ENCODE data around the gene TMEM30B.

The TMEM30B gene

DNA sequence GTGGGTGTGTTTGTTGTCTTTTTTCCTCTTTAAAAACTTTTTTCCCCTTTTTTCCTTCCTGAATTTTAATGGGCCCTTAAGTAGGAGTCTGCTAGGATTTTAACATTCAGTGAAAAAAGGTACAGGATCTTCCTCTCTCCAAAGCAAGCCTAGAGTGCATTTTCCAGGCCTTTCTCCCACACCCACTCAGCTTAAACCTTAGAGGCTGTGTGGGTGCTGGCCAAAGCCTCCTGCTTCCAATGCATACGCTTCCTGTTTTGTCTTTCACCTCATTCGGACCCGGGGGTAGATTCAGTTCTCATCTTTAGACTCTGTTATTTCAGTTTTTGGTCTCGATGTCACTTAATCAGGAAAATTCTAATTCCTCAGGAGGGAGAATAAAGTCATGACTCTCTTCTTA is 51.2 kb downstream of the TMEM30B start:
- DNase-seq (ENCODE audit: insufficient read length, low spot score) (no peak), FAIRE-seq (no peak)
- TF ChIP-seq TAF1 (IDR thresholded peaks at IDR 0.05; ENCODE audit: low read depth, low read length) = no peak

GRCh38 chr14:61229475-61229888 is 51.7 kb downstream of the TMEM30B start:
- no peak for FAIRE-seq
- no peak for DNase-seq (ENCODE audit: insufficient read length, low spot score)
- TF ChIP-seq POLR2AphosphoS5 (IDR thresholded peaks at IDR 0.05; ENCODE audit: low read depth, low read length) (no peak), POLR2A (IDR thresholded peaks at IDR 0.05; ENCODE audit: low read depth, low read length) (no peak), SPI1 (IDR thresholded peaks at IDR 0.05; ENCODE audit: low read depth, low read length) (no peak), PAX5 (IDR thresholded peaks at IDR 0.05; ENCODE audit: insufficient read depth, low read length, severe bottlenecking) (no peak), POU2F2 (IDR thresholded peaks at IDR 0.05; ENCODE audit: low read depth, low read length) (no peak)

DNA sequence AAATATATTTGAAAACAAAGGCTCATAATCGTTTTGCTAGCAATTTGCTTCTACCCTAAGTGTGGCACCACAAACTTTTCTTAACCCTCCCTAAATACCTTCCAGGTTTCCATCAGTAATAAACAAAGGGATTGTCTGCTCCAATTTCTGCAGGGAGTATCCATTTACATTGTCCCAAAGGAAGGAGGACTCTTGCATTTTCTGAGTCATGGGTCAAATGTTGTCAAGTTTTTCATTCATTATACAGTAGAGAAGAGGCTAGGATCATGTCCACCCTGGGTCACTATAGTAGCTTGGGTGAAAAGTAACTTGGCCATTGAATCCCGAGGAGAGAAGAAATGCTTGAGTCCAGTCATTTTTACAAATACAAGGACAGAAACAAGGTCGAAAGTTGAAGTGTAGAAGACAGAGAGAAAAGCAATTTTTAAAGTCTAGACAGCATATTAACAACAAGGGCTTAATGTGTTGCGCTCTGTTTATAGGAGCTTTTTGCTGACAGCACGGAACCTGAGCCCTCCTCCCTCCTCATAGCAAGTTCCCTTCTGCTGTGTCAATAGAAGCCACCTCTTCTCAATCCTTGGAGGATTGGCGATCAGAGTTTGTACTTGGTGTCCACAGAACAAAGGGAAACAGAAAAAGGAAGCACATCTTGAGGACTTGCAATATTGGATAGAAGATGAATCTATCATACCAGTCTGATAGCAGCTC is 53.1 kb downstream of the TMEM30B start:
- DNase-seq (ENCODE audit: insufficient read length, low spot score) (no peak), FAIRE-seq (no peak)
- TF ChIP-seq SPI1 (IDR thresholded peaks at IDR 0.05; ENCODE audit: low read depth, low read length) (no peak), POLR2AphosphoS5 (IDR thresholded peaks at IDR 0.05; ENCODE audit: low read depth, low read length) (no peak), POLR2A (IDR thresholded peaks at IDR 0.05; ENCODE audit: low read depth, low read length) (no peak), PAX5 (IDR thresholded peaks at IDR 0.05; ENCODE audit: insufficient read depth, low read length, severe bottlenecking) (no peak), POU2F2 (IDR thresholded peaks at IDR 0.05; ENCODE audit: low read depth, low read length) (no peak), TAF1 (IDR thresholded peaks at IDR 0.05; ENCODE audit: low read depth, low read length) (no peak)

All from GM12891 (cell line).